Sigmoid colon (tissue), 7 donors: ENCODE data around the gene TRMT112. TPM values are rescaled to one million over a fixed set of nuclear protein-coding genes. Genes with fewer than 3 reads are reported as not detected.
"Not testable (repeated sequence)": the region's sequence is repeated elsewhere in the genome, so short reads cannot be mapped to it uniquely, and the experiment has no call there.

ENCODE experiments used
- DNase-seq: peaks from one replicate; pipeline ENCODE4 v3.0.0-alpha.2; 2019
- H3K27ac ChIP-seq, 4 donors: fragments of 200-600 bp; sonication (generic); one replicate each; pipeline ENCODE4 v1.5.1; 2016 to 2019; ENCODE audit warnings: mild to moderate bottlenecking in 1 of 4
- H3K27me3 ChIP-seq, 3 donors: fragments of 200-600 bp; sonication (generic); one replicate each; pipeline ENCODE4 v1.5.1; 2019; ENCODE audit warnings: mild to moderate bottlenecking in 1 of 3
- H3K36me3 ChIP-seq, 4 donors: fragments of 200-600 bp; sonication (generic); one replicate each; pipeline ENCODE4 v1.5.1; 2016 to 2019
- H3K4me1 ChIP-seq, 4 donors: fragments of 200-600 bp; sonication (generic); one replicate each; pipeline ENCODE4 v1.5.1; 2017 to 2019
- H3K4me3 ChIP-seq, 4 donors: fragments of 200-600 bp; sonication (generic); one replicate each; pipeline ENCODE4 v1.5.1; 2017 to 2019; ENCODE audit warnings: mild to moderate bottlenecking in 2 of 4, moderate library complexity in 1 of 4
- H3K9me3 ChIP-seq, 4 donors: fragments of 200-600 bp in 3 of 4; sonication (generic) in 3 of 4; one replicate each; pipeline versions ENCODE4 v1.5.1 to v1.6.1; 2013 to 2019
- EP300 ChIP-seq, 4 donors: sonication (generic); formaldehyde crosslinking; IDR thresholded peaks; one replicate each; pipeline ENCODE4 v1.6.1; 2017; ENCODE audit warnings: antibody characterized with exemption in 4 of 4
- POLR2A ChIP-seq, 2 donors: fragments of 450-650 bp; IDR thresholded peaks; one replicate each; pipeline ENCODE4 v1.6.1; 2016; ENCODE audit warnings: antibody characterized with exemption in 2 of 2, mild to moderate bottlenecking in 2 of 2, moderate library complexity in 2 of 2
- POLR2AphosphoS5 ChIP-seq, 4 donors: sonication (generic); formaldehyde crosslinking; IDR thresholded peaks; one replicate each; pipeline ENCODE4 v1.6.1; 2017; ENCODE audit warnings: antibody characterized with exemption in 4 of 4
- WGBS, 2 donors: extraction: QIAGEN DNeasy Blood & Tissue Kit; methylation state at CpG; one replicate each; pipeline ENCODE4 v1.1.7; 2013; 5-methylcytosine and 5-hydroxymethylcytosine counted together
- intact Hi-C: fragments of 100-400 bp; cut with DNase I; formaldehyde crosslinking; loops from one replicate; pipeline ENCODE4 v1.15.1; 2023
- polyA plus RNA-seq, 3 donors: library from polyadenylated mRNA; stranded (reverse); fragments of 200-250 nt; gene quantifications; one replicate each; pipeline ENCODE4 v1.2.3, GENCODE V29; 2013
- total RNA-seq, 4 donors: library from RNA; depleted of rRNA; stranded (reverse); fragments of >200 nt; gene quantifications; one replicate each; pipeline ENCODE4 v1.1.0, GENCODE V29; 2016
- TF ChIP-seq, protein P1 (sequence below), 4 experiments: fragments of 450-650 bp in 3 of 4; fragments of 200-600 bp in 1 of 4; IDR thresholded peaks; one replicate each; pipeline ENCODE4 v1.5.1; 2016 to 2019; ENCODE audit warnings: antibody characterized with exemption in 4 of 4, mild to moderate bottlenecking in 3 of 4, moderate library complexity in 2 of 4
- donor health status: healthy with polysubstance abuse.
- donor health status: Bipolar disorder and iron deficiency.
- donor health status: healthy.

Gene TRMT112
- total and polyA plus RNA-seq, 7 donors = 148 to 353 (median 232) TPM

GRCh38 chr11:64314146-64314804, 3.1 kb downstream of the TRMT112 start:
- peak overlapping the region; percentile 41 to 63 (median 50) for H3K27ac ChIP-seq
- H3K9me3 ChIP-seq = no peaks in the 10 kb centered on the region
- H3K4me3 ChIP-seq = peak overlapping the region in 1 of 4 donors; percentile 7
- 79 to 85% methylated on average over 19 of the region's 19 CpGs for WGBS, 2 donors
- H3K27me3 ChIP-seq = no peaks in the 10 kb centered on the region
- intact Hi-C loops = no loop called here
- no peak for TF ChIP-seq POLR2AphosphoS5 (IDR thresholded peaks at IDR 0.05)
- no peak for TF ChIP-seq POLR2A (IDR thresholded peaks at IDR 0.05)
- TF ChIP-seq, protein P1, sequence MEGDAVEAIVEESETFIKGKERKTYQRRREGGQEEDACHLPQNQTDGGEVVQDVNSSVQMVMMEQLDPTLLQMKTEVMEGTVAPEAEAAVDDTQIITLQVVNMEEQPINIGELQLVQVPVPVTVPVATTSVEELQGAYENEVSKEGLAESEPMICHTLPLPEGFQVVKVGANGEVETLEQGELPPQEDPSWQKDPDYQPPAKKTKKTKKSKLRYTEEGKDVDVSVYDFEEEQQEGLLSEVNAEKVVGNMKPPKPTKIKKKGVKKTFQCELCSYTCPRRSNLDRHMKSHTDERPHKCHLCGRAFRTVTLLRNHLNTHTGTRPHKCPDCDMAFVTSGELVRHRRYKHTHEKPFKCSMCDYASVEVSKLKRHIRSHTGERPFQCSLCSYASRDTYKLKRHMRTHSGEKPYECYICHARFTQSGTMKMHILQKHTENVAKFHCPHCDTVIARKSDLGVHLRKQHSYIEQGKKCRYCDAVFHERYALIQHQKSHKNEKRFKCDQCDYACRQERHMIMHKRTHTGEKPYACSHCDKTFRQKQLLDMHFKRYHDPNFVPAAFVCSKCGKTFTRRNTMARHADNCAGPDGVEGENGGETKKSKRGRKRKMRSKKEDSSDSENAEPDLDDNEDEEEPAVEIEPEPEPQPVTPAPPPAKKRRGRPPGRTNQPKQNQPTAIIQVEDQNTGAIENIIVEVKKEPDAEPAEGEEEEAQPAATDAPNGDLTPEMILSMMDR (IDR thresholded peaks at IDR 0.05) = no peak
- DNase-seq = no peak
- H3K36me3 ChIP-seq = peaks cover 10 to 27% (median 17%) of the 10 kb centered on the region in 4 donors
- H3K4me1 ChIP-seq = peaks cover 0 to 19% (median 18%) of the 10 kb centered on the region in 4 donors

- Histone ChIP-seq H3K9me3 (no peaks in the 10 kb centered on the region), H3K27me3 (no peaks in the 10 kb centered on the region), H3K36me3 (peaks cover 10 to 27% (median 17%) of the 10 kb centered on the region in 4 donors), H3K4me3 (peak overlapping the region in 1 of 4 donors; percentile 7), H3K4me1 (peaks cover 0 to 13% (median 11%) of the 10 kb centered on the region in 4 donors), H3K27ac (peak overlapping the region; percentile 41 to 63 (median 50))
- TF ChIP-seq POLR2A (IDR thresholded peaks at IDR 0.05) = no peak
- TF ChIP-seq, protein P1 (IDR thresholded peaks at IDR 0.05) = no peak
- TF ChIP-seq POLR2AphosphoS5 (IDR thresholded peaks at IDR 0.05) = no peak
- no peak for TF ChIP-seq EP300 (IDR thresholded peaks at IDR 0.05)
- peak; percentile 88 for DNase-seq
- intact Hi-C loops = no loop called here
- 69 to 75% methylated on average over 18 of the region's 18 CpGs for WGBS, 2 donors
Measured at GRCh38 chr11:64313491-64314145, 3.7 kb downstream of the TRMT112 start.

- no peak for DNase-seq
- 89 to 90% methylated on average over 10 of the region's 10 CpGs for WGBS, 2 donors
- Histone ChIP-seq H3K27ac (peak overlapping the region in 3 of 4 donors; percentile 41 to 63 (median 47)), H3K4me3 (no peak overlapping the region), H3K9me3 (no peaks in the 10 kb centered on the region), H3K4me1 (peaks cover 0 to 11% (median 9%) of the 10 kb centered on the region in 4 donors), H3K27me3 (no peaks in the 10 kb centered on the region), H3K36me3 (peaks cover 10 to 27% (median 17%) of the 10 kb centered on the region in 4 donors)
- intact Hi-C loops = no loop called here
- TF ChIP-seq, protein P1 (IDR thresholded peaks at IDR 0.05) = no peak
Measured at GRCh38 chr11:64312947-64313346, 4.4 kb downstream of the TRMT112 start.

- WGBS, 2 donors = 39 to 88% methylated on average over 5 of the region's 5 CpGs
- Histone ChIP-seq H3K4me1 (peaks cover 0 to 31% (median 24%) of the 10 kb centered on the region in 4 donors), H3K27ac (peak overlapping the region in 1 of 4 donors; percentile 97)
- H3K36me3 ChIP-seq, H3K9me3 ChIP-seq, H3K4me3 ChIP-seq, intact Hi-C loops, DNase-seq, H3K27me3 ChIP-seq: not testable (repeated sequence)
Measured at GRCh38 chr11:64307795-64308194, 9.6 kb downstream of the TRMT112 start.

DNA sequence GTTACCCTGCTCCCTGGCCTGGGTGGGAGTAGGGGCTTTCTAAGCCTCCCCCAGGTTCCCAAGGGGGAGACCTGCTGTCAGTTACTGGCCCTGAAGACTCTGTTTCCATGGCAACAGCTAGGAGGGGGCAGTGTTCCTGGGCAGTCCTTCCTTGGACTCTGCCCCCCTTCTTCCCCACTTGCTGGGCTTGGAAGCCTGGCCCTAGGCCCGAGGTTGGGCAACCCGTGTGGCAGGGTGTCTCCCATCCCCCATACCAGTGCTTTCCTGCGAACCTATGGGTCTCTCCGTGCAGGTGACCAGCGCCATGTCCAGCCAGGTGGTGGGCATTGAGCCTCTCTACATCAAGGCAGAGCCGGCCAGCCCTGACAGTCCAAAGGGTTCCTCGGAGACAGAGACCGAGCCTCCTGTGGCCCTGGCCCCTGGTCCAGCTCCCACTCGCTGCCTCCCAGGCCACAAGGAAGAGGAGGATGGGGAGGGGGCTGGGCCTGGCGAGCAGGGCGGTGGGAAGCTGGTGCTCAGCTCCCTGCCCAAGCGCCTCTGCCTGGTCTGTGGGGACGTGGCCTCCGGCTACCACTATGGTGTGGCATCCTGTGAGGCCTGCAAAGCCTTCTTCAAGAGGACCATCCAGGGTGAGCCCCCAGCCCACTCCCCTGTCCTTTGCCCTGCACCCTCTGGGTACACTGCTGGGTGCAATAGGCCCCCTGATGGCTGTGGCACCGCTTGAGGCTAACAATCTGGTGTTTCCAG, 10.3 kb downstream of the TRMT112 start:
- DNase-seq = peak; percentile 81
- no peak for TF ChIP-seq POLR2A (IDR thresholded peaks at IDR 0.05)
- TF ChIP-seq, protein P1 (IDR thresholded peaks at IDR 0.05) = no peak
- TF ChIP-seq EP300 (IDR thresholded peaks at IDR 0.05) = no peak
- no peak for TF ChIP-seq POLR2AphosphoS5 (IDR thresholded peaks at IDR 0.05)
- intact Hi-C loops = no loop called here
- peak overlapping the region in 3 of 4 donors; percentile 80 to 91 (median 89) for H3K4me3 ChIP-seq
- H3K36me3 ChIP-seq = no peaks in the 10 kb centered on the region
- peaks cover 0 to 31% (median 24%) of the 10 kb centered on the region in 4 donors for H3K4me1 ChIP-seq
- WGBS, 2 donors = 38 to 80% methylated on average over 15 of the region's 15 CpGs
- H3K27me3 ChIP-seq = peaks cover 0 to 15% (median 3%) of the 10 kb centered on the region in 3 donors
- H3K27ac ChIP-seq = peak overlapping the region; percentile 87 to 97 (median 96)
- H3K9me3 ChIP-seq = no peaks in the 10 kb centered on the region
